HEK293 (cell line): ENCODE results near the gene TACC2.

Experiments used
- ELK4 ChIP-seq: IDR thresholded peaks from 2 replicates; pipeline ENCODE4 v1.6.1; 2011; ENCODE audit warnings: mild to moderate bottlenecking, low read depth, low read length, borderline replicate concordance
- FEZF1 ChIP-seq: fragments of 450-650 bp; formaldehyde crosslinking; IDR thresholded peaks from 2 replicates; pipeline ENCODE4 v1.5.1; 2016; ENCODE audit warnings: missing biosample characterization, missing genetic modification characterization
- GLI2 ChIP-seq: fragments of 450-650 bp; formaldehyde crosslinking; IDR thresholded peaks from 2 replicates; pipeline ENCODE4; 2017; ENCODE audit warnings: missing biosample characterization, missing genetic modification characterization, low read depth, borderline replicate concordance
- HIC1 ChIP-seq: fragments of 450-650 bp; formaldehyde crosslinking; IDR thresholded peaks from 2 replicates; pipeline ENCODE4 v1.5.1; 2016; ENCODE audit warnings: missing biosample characterization, missing genetic modification characterization
- KLF1 ChIP-seq: fragments of 450-650 bp; formaldehyde crosslinking; IDR thresholded peaks from 2 replicates; pipeline ENCODE4 v1.5.1; 2016; ENCODE audit warnings: missing biosample characterization, missing genetic modification characterization
- SCRT1 ChIP-seq: fragments of 450-650 bp; formaldehyde crosslinking; IDR thresholded peaks from 2 replicates; pipeline ENCODE4 v1.5.1; 2016; ENCODE audit warnings: missing biosample characterization, missing genetic modification characterization, borderline replicate concordance
- TRIM28 ChIP-seq: IDR thresholded peaks from 2 replicates; pipeline ENCODE4 v1.6.1; 2011; ENCODE audit warnings: low read length, control low read depth, borderline replicate concordance
- TSHZ1 ChIP-seq: fragments of 450-650 bp; formaldehyde crosslinking; IDR thresholded peaks from 2 replicates; pipeline ENCODE4 v1.5.1; 2016; ENCODE audit warnings: missing biosample characterization, missing genetic modification characterization, borderline replicate concordance
- ZBTB20 ChIP-seq: fragments of 450-650 bp; formaldehyde crosslinking; IDR thresholded peaks from 2 replicates; pipeline ENCODE4 v1.5.1; 2016; ENCODE audit warnings: missing biosample characterization, missing genetic modification characterization
- ZBTB7A ChIP-seq: fragments of 450-650 bp; formaldehyde crosslinking; IDR thresholded peaks from 2 replicates; pipeline ENCODE4 v1.5.1; 2016; ENCODE audit warnings: low read depth, missing biosample characterization, missing genetic modification characterization
- ZFP69B ChIP-seq: fragments of 450-650 bp; formaldehyde crosslinking; IDR thresholded peaks from 2 replicates; pipeline ENCODE4 v1.5.1; 2016; ENCODE audit warnings: missing biosample characterization, missing genetic modification characterization
- ZNF10 ChIP-seq: fragments of 450-650 bp; formaldehyde crosslinking; IDR thresholded peaks from 2 replicates; pipeline ENCODE4 v1.5.1; 2017; ENCODE audit warnings: missing biosample characterization, missing genetic modification characterization
- ZNF155 ChIP-seq: fragments of 450-650 bp; formaldehyde crosslinking; IDR thresholded peaks from 2 replicates; pipeline ENCODE4 v1.5.1; 2016; ENCODE audit warnings: missing biosample characterization, missing genetic modification characterization
- ZNF16 ChIP-seq: fragments of 450-650 bp; formaldehyde crosslinking; IDR thresholded peaks from 2 replicates; pipeline ENCODE4 v1.5.1; 2016; ENCODE audit warnings: low read depth, missing biosample characterization, missing genetic modification characterization
- ZNF174 ChIP-seq: fragments of 450-650 bp; formaldehyde crosslinking; IDR thresholded peaks from 2 replicates; pipeline ENCODE4 v1.5.0; 2017; ENCODE audit warnings: missing biosample characterization, mild to moderate bottlenecking, missing genetic modification characterization
- ZNF175 ChIP-seq: fragments of 450-650 bp; formaldehyde crosslinking; IDR thresholded peaks from 2 replicates; pipeline ENCODE4 v1.5.1; 2016; ENCODE audit warnings: missing biosample characterization, missing genetic modification characterization
- ZNF184 ChIP-seq: fragments of 450-650 bp; IDR thresholded peaks from 2 replicates; pipeline ENCODE4 v1.5.1; 2018; ENCODE audit warnings: missing biosample characterization, mild to moderate bottlenecking, missing genetic modification characterization
- ZNF214 ChIP-seq: fragments of 450-650 bp; formaldehyde crosslinking; IDR thresholded peaks from 2 replicates; pipeline ENCODE4 v1.5.1; 2017; ENCODE audit warnings: missing biosample characterization, mild to moderate bottlenecking, missing genetic modification characterization, borderline replicate concordance
- ZNF362 ChIP-seq: fragments of 450-650 bp; formaldehyde crosslinking; IDR thresholded peaks from 2 replicates; pipeline ENCODE4 v1.5.1; 2016; ENCODE audit warnings: missing biosample characterization, missing genetic modification characterization
- ZNF48 ChIP-seq: fragments of 450-650 bp; formaldehyde crosslinking; IDR thresholded peaks from 2 replicates; pipeline ENCODE4 v1.5.1; 2016; ENCODE audit warnings: missing biosample characterization, missing genetic modification characterization
- ZNF501 ChIP-seq: fragments of 450-650 bp; formaldehyde crosslinking; IDR thresholded peaks from 2 replicates; pipeline ENCODE4 v1.5.1; 2016; ENCODE audit warnings: missing biosample characterization, missing genetic modification characterization
- ZNF513 ChIP-seq: fragments of 450-650 bp; IDR thresholded peaks from 2 replicates; pipeline ENCODE4 v1.5.1; 2018; ENCODE audit warnings: missing biosample characterization, missing genetic modification characterization
- ZNF549 ChIP-seq: fragments of 450-650 bp; IDR thresholded peaks from 2 replicates; pipeline ENCODE4 v1.5.1; 2018; ENCODE audit warnings: missing biosample characterization, missing genetic modification characterization, mild to moderate bottlenecking, inconsistent platforms, moderate library complexity
- ZNF558 ChIP-seq: fragments of 450-650 bp; formaldehyde crosslinking; IDR thresholded peaks from 2 replicates; pipeline ENCODE4 v1.5.1; 2016; ENCODE audit warnings: missing biosample characterization, missing genetic modification characterization
- ZNF629 ChIP-seq: fragments of 450-650 bp; formaldehyde crosslinking; IDR thresholded peaks from 2 replicates; pipeline ENCODE4 v1.5.1; 2017; ENCODE audit warnings: missing biosample characterization, missing genetic modification characterization
- ZNF639 ChIP-seq: fragments of 450-650 bp; formaldehyde crosslinking; IDR thresholded peaks from 2 replicates; pipeline ENCODE4 v1.5.1; 2016; ENCODE audit warnings: missing biosample characterization, missing genetic modification characterization
- ZNF658 ChIP-seq: fragments of 450-650 bp; formaldehyde crosslinking; IDR thresholded peaks from 2 replicates; pipeline ENCODE4; 2016; ENCODE audit warnings: missing biosample characterization, missing genetic modification characterization
- ZNF670 ChIP-seq: fragments of 450-650 bp; formaldehyde crosslinking; IDR thresholded peaks from 2 replicates; pipeline ENCODE4 v1.5.1; 2016; ENCODE audit warnings: missing biosample characterization, missing genetic modification characterization, low read depth
- ZNF747 ChIP-seq: fragments of 450-650 bp; formaldehyde crosslinking; IDR thresholded peaks from 2 replicates; pipeline ENCODE4 v1.5.1; 2016; ENCODE audit warnings: missing biosample characterization, missing genetic modification characterization
- ZNF830 ChIP-seq: fragments of 450-650 bp; IDR thresholded peaks from 2 replicates; pipeline ENCODE4 v1.5.0; 2018; ENCODE audit warnings: missing biosample characterization, missing genetic modification characterization, low read depth, mild to moderate bottlenecking, moderate library complexity

TACC2 gene

GRCh38 chr10:122140941-122141623 lies 152.1 kb downstream of the TACC2 start (continued):
- no peak for TF ChIP-seq ZNF549 (tag by site-specific recombination)
- TF ChIP-seq ZNF513 (tag by site-specific recombination) = no peak
- no peak for TF ChIP-seq ZNF558
- TF ChIP-seq SCRT1 (tag by site-specific recombination) = no peak
- no peak for TF ChIP-seq ELK4
- TF ChIP-seq ZNF175 = no peak
- no peak for TF ChIP-seq ZBTB7A
- peak; percentile 47; the same call in 1 of the 2 replicates for TF ChIP-seq TSHZ1
- no peak for TF ChIP-seq ZBTB20 (tag by site-specific recombination)
- TF ChIP-seq ZNF747 (tag by site-specific recombination) = no peak
- no peak for TF ChIP-seq FEZF1 (tag by site-specific recombination)
- TF ChIP-seq ZNF670 = no peak
- TF ChIP-seq ZFP69B (tag by site-specific recombination) = peak; percentile 91
- peak; percentile 75 for TF ChIP-seq ZNF629
- TF ChIP-seq ZNF174 = no peak
- TF ChIP-seq ZNF639 = no peak; the same call in 1 of the 2 replicates
- no peak for TF ChIP-seq TRIM28
- peak; percentile 78 for TF ChIP-seq HIC1 (tag by site-specific recombination)
- TF ChIP-seq KLF1 (tag by site-specific recombination) = peak; percentile 84; the same call in 1 of the 2 replicates
- no peak for TF ChIP-seq ZNF184
- no peak for TF ChIP-seq ZNF501 (tag by site-specific recombination)
- TF ChIP-seq ZNF658 (tag by site-specific recombination) = no peak
- TF ChIP-seq ZNF48 (tag by site-specific recombination) = no peak
- no peak for TF ChIP-seq ZNF10
- TF ChIP-seq GLI2 (tag by site-specific recombination) = no peak
- TF ChIP-seq ZNF214 = no peak
- TF ChIP-seq ZNF155 = no peak
- TF ChIP-seq ZNF16 (tag by site-specific recombination) = no peak
- TF ChIP-seq ZNF362 = no peak
- no peak for TF ChIP-seq ZNF830 (tag by site-specific recombination)
